Upper lobe of right lung (tissue), 1 donor: ENCODE results near the gene ZDHHC14. TPM values are rescaled to one million over a fixed set of nuclear protein-coding genes. Genes with fewer than 3 reads are reported as not detected.

Source experiments
- ATAC-seq: fragments of 200-7000 bp; cut with Tn5 transposase; one replicate; pipeline ENCODE4 v1.9.1; 2020; ENCODE audit warnings: mild to moderate bottlenecking, moderate library complexity
- DNase-seq: peaks from one replicate; pipeline ENCODE4 v3.0.0-alpha.2; 2020
- H3K27ac ChIP-seq: fragments of 200-600 bp; one replicate; pipeline ENCODE4 v1.8.0; 2022
- H3K27me3 ChIP-seq: fragments of 200-600 bp; one replicate; pipeline ENCODE4 v1.8.0; 2022; ENCODE audit warnings: mild to moderate bottlenecking
- H3K36me3 ChIP-seq: fragments of 200-600 bp; one replicate; pipeline ENCODE4 v1.8.0; 2022
- H3K4me1 ChIP-seq: fragments of 200-600 bp; one replicate; pipeline ENCODE4 v1.8.0; 2022
- H3K4me3 ChIP-seq: fragments of 200-600 bp; one replicate; pipeline ENCODE4 v1.8.0; 2022; ENCODE audit warnings: mild to moderate bottlenecking
- H3K9me3 ChIP-seq: fragments of 200-600 bp; one replicate; pipeline ENCODE4 v1.8.0; 2022
- CTCF ChIP-seq: fragments of 200-600 bp; IDR thresholded peaks from one replicate; pipeline ENCODE4 v1.8.0; 2022; ENCODE audit warnings: antibody characterized with exemption
- intact Hi-C: fragments of 100-400 bp; cut with DNase I; formaldehyde crosslinking; loops from one replicate; pipeline ENCODE4 v1.11.0; 2022
- total RNA-seq: library from RNA; stranded (reverse); fragmentation: NEBNext Ultra II Directional; extraction: Animal tissue kit (Norgen Biotek cat#: 25700); gene quantifications from one replicate; pipeline ENCODE4 v1.2.1, GENCODE V29; 2021
- donor health status: DM: no; HTN: yes; CAD: no; lungs with severe emphysema.

Gene ZDHHC14
- total RNA-seq, 1 donor from 2014 or later, result 12.2 TPM

GRCh38 chr6:157364705-157365104 lies 16.3 kb upstream of the ZDHHC14 start:
- no peak for TF ChIP-seq CTCF
- Histone ChIP-seq H3K4me3 (no peak overlapping the region), H3K36me3 (no peaks in the 10 kb centered on the region), H3K9me3 (no peaks in the 10 kb centered on the region), H3K27me3 (peaks cover 5% of the 10 kb centered on the region), H3K27ac (no peak overlapping the region), H3K4me1 (no peaks in the 10 kb centered on the region)
- no peak for DNase-seq
- intact Hi-C loops, result no loop called here
- ATAC-seq, result no peak

DNA sequence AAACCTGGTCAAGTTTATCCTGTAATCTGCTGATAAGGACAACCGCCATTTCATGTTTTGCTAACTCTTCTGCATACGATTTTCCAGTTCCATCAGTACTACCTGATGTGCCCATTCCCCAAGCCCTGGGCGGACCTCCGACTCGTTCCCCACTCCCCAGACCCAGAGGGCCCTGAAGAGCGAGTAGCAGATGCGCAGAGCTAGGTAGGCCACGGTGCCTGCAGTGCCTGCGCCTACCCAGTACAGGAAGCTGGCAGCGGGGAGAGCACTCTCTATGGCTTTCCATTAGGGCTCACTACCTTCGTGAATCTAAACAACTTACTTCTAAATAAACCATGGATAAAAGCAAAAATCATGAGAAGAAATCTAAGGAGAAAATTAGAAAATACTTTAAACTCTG lies 14.3 kb upstream of the ZDHHC14 start:
- DNase-seq, result no peak
- no peak overlapping the region for H3K27ac ChIP-seq
- no peak for TF ChIP-seq CTCF
- no peaks in the 10 kb centered on the region for H3K9me3 ChIP-seq
- no peaks in the 10 kb centered on the region for H3K36me3 ChIP-seq
- ATAC-seq, result no peak
- intact Hi-C loops, result no loop called here
- peaks cover 5% of the 10 kb centered on the region for H3K27me3 ChIP-seq
- H3K4me3 ChIP-seq, result no peak overlapping the region
- no peaks in the 10 kb centered on the region for H3K4me1 ChIP-seq

GRCh38 chr6:157368359-157369049 lies 12.5 kb upstream of the ZDHHC14 start:
- DNase-seq (no peak), ATAC-seq (no peak)
- Histone ChIP-seq H3K27ac (no peak overlapping the region), H3K4me3 (no peak overlapping the region), H3K36me3 (no peaks in the 10 kb centered on the region), H3K27me3 (peaks cover 5% of the 10 kb centered on the region), H3K4me1 (no peaks in the 10 kb centered on the region), H3K9me3 (no peaks in the 10 kb centered on the region)
- intact Hi-C loops, result no loop called here
- no peak for TF ChIP-seq CTCF

DNA sequence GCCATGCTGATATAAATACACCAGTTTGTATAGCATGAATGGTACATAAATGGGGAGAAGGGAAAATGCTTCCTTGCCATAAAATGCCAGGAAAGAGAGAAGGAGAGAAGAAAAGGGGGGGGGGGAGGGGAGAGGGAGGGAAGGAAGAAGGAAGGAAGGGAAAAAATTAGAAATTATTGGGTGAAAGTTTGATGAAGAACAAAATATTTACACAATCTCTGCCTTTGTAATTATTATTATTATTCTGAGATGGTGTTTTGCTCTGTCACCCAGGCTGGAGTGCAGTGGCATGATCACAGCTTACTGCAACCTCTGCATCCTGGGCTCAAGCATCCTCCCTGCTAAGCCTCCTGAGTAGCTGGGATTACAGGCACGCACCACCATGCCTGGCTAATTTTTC lies 10.2 kb upstream of the ZDHHC14 start:
- no peak for DNase-seq
- no peak for ATAC-seq
- H3K4me1 ChIP-seq, result no peaks in the 10 kb centered on the region
- no peak overlapping the region for H3K4me3 ChIP-seq
- peaks cover 5% of the 10 kb centered on the region for H3K27me3 ChIP-seq
- no peaks in the 10 kb centered on the region for H3K9me3 ChIP-seq
- no peak for TF ChIP-seq CTCF
- no peak overlapping the region for H3K27ac ChIP-seq
- H3K36me3 ChIP-seq, result no peaks in the 10 kb centered on the region
- intact Hi-C loops, result no loop called here

DNA sequence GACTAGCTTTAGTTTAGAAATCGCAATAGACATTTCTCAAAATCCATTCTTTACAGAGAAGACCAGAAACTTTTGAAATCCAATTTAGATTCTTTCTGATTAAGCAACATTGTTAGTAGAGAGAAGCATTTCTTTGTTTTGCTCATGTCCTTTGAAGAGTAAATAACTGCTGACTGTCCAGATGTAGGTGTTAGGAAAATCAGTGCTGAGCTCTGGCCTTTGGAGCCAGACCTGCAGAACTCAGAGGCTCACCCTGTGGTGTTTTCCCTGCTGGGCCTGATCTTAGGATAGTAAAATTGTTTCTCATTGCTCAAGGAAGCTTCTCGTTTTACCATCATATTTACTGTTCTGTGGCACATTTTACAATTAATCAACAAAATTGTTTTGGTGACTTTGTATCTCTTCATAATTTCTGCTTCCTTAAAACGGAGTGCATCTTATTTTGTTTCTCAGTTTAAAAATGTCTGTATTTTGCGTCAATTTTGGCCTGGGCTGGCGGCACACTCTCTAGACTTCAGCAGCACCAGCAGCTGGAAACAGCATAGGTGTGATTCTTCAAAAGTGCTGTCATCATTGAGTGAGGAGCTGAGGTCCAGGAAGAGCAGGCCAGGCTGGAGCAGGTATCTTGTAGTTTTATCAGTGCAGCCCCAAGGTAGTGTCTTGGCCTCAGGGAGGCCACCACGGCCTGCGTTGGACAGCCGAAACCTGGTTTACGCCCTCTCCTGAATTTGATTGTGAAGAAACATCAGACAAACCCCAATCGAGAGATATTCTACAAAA lies 8.3 kb upstream of the ZDHHC14 start:
- no peak for ATAC-seq
- DNase-seq, result no peak
- no peaks in the 10 kb centered on the region for H3K36me3 ChIP-seq

More for the DNA sequence above, 8.3 kb upstream of the ZDHHC14 start:
- no peak overlapping the region for H3K27ac ChIP-seq
- intact Hi-C loops, result no loop called here
- H3K27me3 ChIP-seq, result peaks cover 2% of the 10 kb centered on the region
- H3K9me3 ChIP-seq, result no peaks in the 10 kb centered on the region
- no peak for TF ChIP-seq CTCF
- no peaks in the 10 kb centered on the region for H3K4me1 ChIP-seq
- H3K4me3 ChIP-seq, result no peak overlapping the region
